MM.1S (cell line): Measurements from ENCODE around the gene SFSWAP.

Experiments used
- CTCF ChIP-seq: fragments of 300-600 bp; sonication (generic); IDR thresholded peaks from 2 replicates; pipeline ENCODE4 v1.5.1; 2016; ENCODE audit warnings: antibody characterized with exemption, low read length, mixed read lengths
- EZH2 ChIP-seq: fragments of 300-600 bp; sonication (generic); optimal IDR thresholded peaks from 2 replicates; pipeline ENCODE3; 2017; ENCODE audit warnings: low read depth, mild to moderate bottlenecking, antibody characterized with exemption, low read length, mixed read lengths

- TF ChIP-seq CTCF (no peak), EZH2 (no peak)
Measured at GRCh38 chr12:131833896-131834641, 123.2 kb downstream of the SFSWAP start.
